Measurements from ENCODE around the gene RASA3.
"Not testable (repeated sequence)": the region's sequence is repeated elsewhere in the genome, so short reads cannot be mapped to it uniquely, and the experiment has no call there.

Gene RASA3

GRCh38 chr13:114109641-114110041 is 22.8 kb downstream of the RASA3 start:
- no peak for DNase-seq

GRCh38 chr13:114108894-114109293 is 23.5 kb downstream of the RASA3 start:
- no peak for DNase-seq

- no peak for DNase-seq
Measured at GRCh38 chr13:114108141-114108761, 24.2 kb downstream of the RASA3 start.

- no peak for DNase-seq
Measured at GRCh38 chr13:114107686-114108081, 24.7 kb downstream of the RASA3 start.

GRCh38 chr13:114106991-114107685 is 25.3 kb downstream of the RASA3 start:
- no peak for DNase-seq

- no peak for DNase-seq
Measured at GRCh38 chr13:114106526-114106925, 25.9 kb downstream of the RASA3 start.

- DNase-seq, result no peak
Measured at GRCh38 chr13:114105521-114106225, 26.8 kb downstream of the RASA3 start.

- no peak for DNase-seq
Measured at GRCh38 chr13:114104655-114105520, 27.5 kb downstream of the RASA3 start.

- DNase-seq, result no peak
Measured at GRCh38 chr13:114103801-114104654, 28.4 kb downstream of the RASA3 start.

GRCh38 chr13:114103289-114103621 is 29.2 kb downstream of the RASA3 start:
- not testable (repeated sequence) for DNase-seq

- DNase-seq, result no peak
Measured at GRCh38 chr13:114102521-114103288, 29.7 kb downstream of the RASA3 start.

GRCh38 chr13:114102131-114102520 is 30.3 kb downstream of the RASA3 start:
- no peak for DNase-seq

- no peak for DNase-seq
Measured at GRCh38 chr13:114101358-114102130, 30.9 kb downstream of the RASA3 start.

- DNase-seq, result no peak
Measured at GRCh38 chr13:114100446-114101357, 31.7 kb downstream of the RASA3 start.

GRCh38 chr13:114099918-114100445 is 32.4 kb downstream of the RASA3 start:
- no peak for DNase-seq

GRCh38 chr13:114099191-114099590 is 33.2 kb downstream of the RASA3 start:
- peak; percentile 27 for DNase-seq

GRCh38 chr13:114098689-114099056 is 33.8 kb downstream of the RASA3 start:
- DNase-seq, result not testable (repeated sequence)

GRCh38 chr13:114097893-114098688 is 34.3 kb downstream of the RASA3 start:
- no peak for DNase-seq
